Neuron (in vitro differentiated cells): ENCODE results near the gene HOXC11.

Experiments
- H2AFZ ChIP-seq: one replicate; pipeline ENCODE4 v1.6.1; 2013; ENCODE audit warnings: low read depth, mild to moderate bottlenecking, inconsistent platforms, low read length, moderate library complexity
- H3K27me3 ChIP-seq: one replicate; pipeline ENCODE4 v1.6.1; 2013; ENCODE audit warnings: low read length; ENCODE audit not compliant: insufficient read depth
- H3K36me3 ChIP-seq: one replicate; pipeline ENCODE4 v1.6.1; 2013; ENCODE audit warnings: low read length; ENCODE audit not compliant: insufficient read depth
- H3K4me1 ChIP-seq: one replicate; pipeline ENCODE4 v1.6.1; 2013; ENCODE audit warnings: low read length; ENCODE audit not compliant: insufficient read depth
- H3K4me3 ChIP-seq: 2 replicates; pipeline ENCODE4 v1.5.1; 2013; ENCODE audit warnings: mild to moderate bottlenecking, low read length, moderate library complexity
- H3K9me3 ChIP-seq: one replicate; pipeline ENCODE4 v1.6.1; 2013; ENCODE audit warnings: low read length

The HOXC11 gene

GRCh38 chr12:53967421-53967925, 5.5 kb upstream of the HOXC11 start:
- H3K4me1 ChIP-seq: peaks cover 5% of the 10 kb centered on the region
- H3K27me3 ChIP-seq: peaks cover 100% of the 10 kb centered on the region
- H3K9me3 ChIP-seq: peaks cover 2% of the 10 kb centered on the region
- no peak overlapping the region for H3K4me3 ChIP-seq
- no peaks in the 10 kb centered on the region for H3K36me3 ChIP-seq
- no peak overlapping the region for H2AFZ ChIP-seq

- Histone ChIP-seq H3K4me1 (peaks cover 5% of the 10 kb centered on the region), H2AFZ (no peak overlapping the region), H3K27me3 (peaks cover 100% of the 10 kb centered on the region), H3K36me3 (no peaks in the 10 kb centered on the region), H3K9me3 (peaks cover 2% of the 10 kb centered on the region), H3K4me3 (no peak overlapping the region)
These were observed 4.5 kb upstream of the HOXC11 start for GRCh38 chr12:53968214-53969127.

- Histone ChIP-seq H3K27me3 (peaks cover 100% of the 10 kb centered on the region), H3K4me3 (no peak overlapping the region), H2AFZ (no peak overlapping the region), H3K4me1 (peaks cover 5% of the 10 kb centered on the region), H3K36me3 (no peaks in the 10 kb centered on the region), H3K9me3 (peaks cover 2% of the 10 kb centered on the region)
These were observed 3.2 kb upstream of the HOXC11 start for GRCh38 chr12:53969588-53970259.

- Histone ChIP-seq H3K4me1 (peaks cover 5% of the 10 kb centered on the region), H3K36me3 (no peaks in the 10 kb centered on the region), H3K4me3 (no peak overlapping the region), H3K27me3 (peaks cover 98% of the 10 kb centered on the region), H2AFZ (no peak overlapping the region), H3K9me3 (peaks cover 2% of the 10 kb centered on the region)
These were observed 2.5 kb upstream of the HOXC11 start for GRCh38 chr12:53970451-53970850.

GRCh38 chr12:53971129-53971528, 1.8 kb upstream of the HOXC11 start:
- H3K4me1 ChIP-seq: peaks cover 5% of the 10 kb centered on the region
- peaks cover 4% of the 10 kb centered on the region for H3K9me3 ChIP-seq
- no peak overlapping the region for H3K4me3 ChIP-seq
- no peak overlapping the region for H2AFZ ChIP-seq
- H3K36me3 ChIP-seq: no peaks in the 10 kb centered on the region
- peaks cover 98% of the 10 kb centered on the region for H3K27me3 ChIP-seq

GRCh38 chr12:53971686-53972085, 1.2 kb upstream of the HOXC11 start:
- Histone ChIP-seq H2AFZ (no peak overlapping the region), H3K9me3 (peaks cover 4% of the 10 kb centered on the region), H3K27me3 (peaks cover 98% of the 10 kb centered on the region), H3K4me3 (no peak overlapping the region), H3K36me3 (no peaks in the 10 kb centered on the region), H3K4me1 (no peaks in the 10 kb centered on the region)

- H3K4me1 ChIP-seq: no peaks in the 10 kb centered on the region
- peaks cover 4% of the 10 kb centered on the region for H3K9me3 ChIP-seq
- H3K4me3 ChIP-seq: no peak overlapping the region
- H3K27me3 ChIP-seq: peaks cover 98% of the 10 kb centered on the region
- H3K36me3 ChIP-seq: no peaks in the 10 kb centered on the region
- H2AFZ ChIP-seq: no peak overlapping the region
These were observed 699 bp upstream of the HOXC11 start for GRCh38 chr12:53972152-53972702.

- peaks cover 4% of the 10 kb centered on the region for H3K9me3 ChIP-seq
- H3K27me3 ChIP-seq: peaks cover 97% of the 10 kb centered on the region
- no peak overlapping the region for H3K4me3 ChIP-seq
These were observed 513 bp downstream of the HOXC11 start for GRCh38 chr12:53973236-53974042.

GRCh38 chr12:53974084-53975063, 1.4 kb downstream of the HOXC11 start, which contains the start of gene HOTAIR:
Gene HOTAIR (minus strand): TSS chr12:53974954.
- Histone ChIP-seq H3K4me3 (no peak within 1 kb of the TSS), H2AFZ (no peak within 1 kb of the TSS), H3K36me3 (no peaks in the 10 kb centered on the region), H3K27me3 (peaks cover 96% of the 10 kb centered on the region), H3K4me1 (no peaks in the 10 kb centered on the region), H3K9me3 (peaks cover 4% of the 10 kb centered on the region)

More at GRCh38 chr12:53973236-53974042, 513 bp downstream of the HOXC11 start:
- Histone ChIP-seq H3K4me1 (no peaks in the 10 kb centered on the region), H2AFZ (no peak overlapping the region), H3K36me3 (no peaks in the 10 kb centered on the region)

GRCh38 chr12:53975064-53975471, 2.1 kb downstream of the HOXC11 start:
- H3K4me1 ChIP-seq: no peaks in the 10 kb centered on the region
- no peak overlapping the region for H2AFZ ChIP-seq
- H3K4me3 ChIP-seq: no peak overlapping the region
- peaks cover 4% of the 10 kb centered on the region for H3K9me3 ChIP-seq
- H3K36me3 ChIP-seq: no peaks in the 10 kb centered on the region
- H3K27me3 ChIP-seq: peaks cover 96% of the 10 kb centered on the region

GRCh38 chr12:53975479-53976152, 2.7 kb downstream of the HOXC11 start:
- Histone ChIP-seq H3K36me3 (no peaks in the 10 kb centered on the region), H2AFZ (no peak overlapping the region), H3K4me1 (no peaks in the 10 kb centered on the region), H3K9me3 (peaks cover 4% of the 10 kb centered on the region), H3K27me3 (peaks cover 96% of the 10 kb centered on the region), H3K4me3 (no peak overlapping the region)
